Measurements from ENCODE around the gene STT3B.
A peak's percentile ranks its signal among the peaks of the same experiment; 100 is the strongest.

DNA sequence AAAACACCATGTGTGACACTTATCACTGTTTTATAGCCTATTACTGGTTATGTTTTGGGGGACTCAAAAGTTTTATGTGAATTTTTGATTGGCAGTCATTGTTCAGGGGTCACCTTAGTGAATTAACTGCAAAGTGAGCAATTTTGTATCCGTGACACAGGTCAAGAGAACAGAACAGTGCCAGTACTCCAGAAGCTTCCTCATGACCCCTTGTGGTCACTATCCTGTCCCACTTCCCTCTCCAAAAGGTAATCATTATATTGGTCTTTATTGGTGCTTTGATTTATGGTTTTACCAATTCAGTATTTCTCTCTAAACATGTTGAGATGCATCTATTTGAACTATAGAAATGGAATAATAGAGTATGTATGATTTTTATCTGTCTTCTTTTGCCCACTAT lies 107.1 kb downstream of the STT3B start:
- TF ChIP-seq POLR2A (IDR thresholded peaks at IDR 0.05) = no peak
- TF ChIP-seq, protein P1, sequence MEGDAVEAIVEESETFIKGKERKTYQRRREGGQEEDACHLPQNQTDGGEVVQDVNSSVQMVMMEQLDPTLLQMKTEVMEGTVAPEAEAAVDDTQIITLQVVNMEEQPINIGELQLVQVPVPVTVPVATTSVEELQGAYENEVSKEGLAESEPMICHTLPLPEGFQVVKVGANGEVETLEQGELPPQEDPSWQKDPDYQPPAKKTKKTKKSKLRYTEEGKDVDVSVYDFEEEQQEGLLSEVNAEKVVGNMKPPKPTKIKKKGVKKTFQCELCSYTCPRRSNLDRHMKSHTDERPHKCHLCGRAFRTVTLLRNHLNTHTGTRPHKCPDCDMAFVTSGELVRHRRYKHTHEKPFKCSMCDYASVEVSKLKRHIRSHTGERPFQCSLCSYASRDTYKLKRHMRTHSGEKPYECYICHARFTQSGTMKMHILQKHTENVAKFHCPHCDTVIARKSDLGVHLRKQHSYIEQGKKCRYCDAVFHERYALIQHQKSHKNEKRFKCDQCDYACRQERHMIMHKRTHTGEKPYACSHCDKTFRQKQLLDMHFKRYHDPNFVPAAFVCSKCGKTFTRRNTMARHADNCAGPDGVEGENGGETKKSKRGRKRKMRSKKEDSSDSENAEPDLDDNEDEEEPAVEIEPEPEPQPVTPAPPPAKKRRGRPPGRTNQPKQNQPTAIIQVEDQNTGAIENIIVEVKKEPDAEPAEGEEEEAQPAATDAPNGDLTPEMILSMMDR (IDR thresholded peaks at IDR 0.05) = peak in 1 of 4 donors; percentile 8

Data from right lobe of liver (tissue), 4 donors.